GM23248 (cell line): ENCODE data around the gene HAT1.

Experiments used
- EZH2 ChIP-seq: fragments of 200-600 bp; sonication (generic); IDR thresholded peaks from 2 replicates; pipeline ENCODE4 v1.6.1; 2018; ENCODE audit warnings: antibody characterized with exemption, mild to moderate bottlenecking; ENCODE audit not compliant: insufficient read depth, poor library complexity, severe bottlenecking
- EZH2phosphoT487 ChIP-seq: fragments of 200-600 bp; sonication (generic); IDR thresholded peaks from 2 replicates; pipeline ENCODE4 v1.6.1; 2018; ENCODE audit warnings: antibody characterized with exemption, moderate library complexity, mild to moderate bottlenecking, low read depth; ENCODE audit not compliant: insufficient read depth

DNA sequence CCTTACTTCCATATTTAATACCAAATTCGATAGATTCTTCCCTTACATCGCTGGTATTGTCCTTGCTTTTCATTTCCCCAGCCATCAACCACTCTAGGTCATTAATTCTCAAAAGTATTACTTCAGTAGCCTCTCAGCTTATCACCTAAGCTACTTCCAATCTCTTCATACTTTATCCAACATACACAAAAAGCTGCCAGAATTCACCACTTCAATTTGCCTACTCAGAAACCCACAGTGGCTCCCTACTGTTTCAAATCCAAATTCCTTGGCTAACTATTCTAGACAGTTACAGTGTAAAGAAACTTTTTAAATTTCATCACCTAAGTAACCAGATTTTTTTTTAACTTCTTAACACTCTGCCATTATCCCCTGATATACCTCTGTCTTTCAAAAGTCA, 32.9 kb upstream of the HAT1 start:
- TF ChIP-seq EZH2 (no peak), EZH2phosphoT487 (no peak)
